GM10847 (cell line): ENCODE results near the gene SERPINB5.

Experiments used
- POLR2A ChIP-seq: IDR thresholded peaks from 2 replicates; pipeline ENCODE4 v1.6.1; 2011; ENCODE audit not compliant: insufficient read length; ENCODE audit errors: extremely low read depth

The SERPINB5 gene

GRCh38 chr18:63476668-63477067 lies at the start of gene SERPINB5:
SERPINB5 (plus strand) TSS chr18:63476958; CDS start chr18:63484429, 7,471 bp downstream.
- TF ChIP-seq POLR2A, result no peak

- TF ChIP-seq POLR2A, result no peak
Observed at GRCh38 chr18:63427558-63427957, 49.2 kb upstream of the SERPINB5 start.

GRCh38 chr18:63430526-63430925 lies 46.2 kb upstream of the SERPINB5 start:
- TF ChIP-seq POLR2A, result no peak

- no peak for TF ChIP-seq POLR2A
Observed at GRCh38 chr18:63431180-63431579, 45.6 kb upstream of the SERPINB5 start.

- TF ChIP-seq POLR2A, result no peak
Observed at GRCh38 chr18:63433334-63433866, 43.4 kb upstream of the SERPINB5 start.

GRCh38 chr18:63438181-63438580 lies 38.6 kb upstream of the SERPINB5 start:
- TF ChIP-seq POLR2A, result no peak

GRCh38 chr18:63439334-63439733 lies 37.4 kb upstream of the SERPINB5 start:
- no peak for TF ChIP-seq POLR2A

GRCh38 chr18:63440219-63440618 lies 36.5 kb upstream of the SERPINB5 start:
- TF ChIP-seq POLR2A, result no peak

GRCh38 chr18:63440881-63441280 lies 35.9 kb upstream of the SERPINB5 start:
- no peak for TF ChIP-seq POLR2A

- TF ChIP-seq POLR2A, result no peak
Observed at GRCh38 chr18:63443829-63444228, 32.9 kb upstream of the SERPINB5 start.

- TF ChIP-seq POLR2A, result no peak
Observed at GRCh38 chr18:63444580-63444979, 32.2 kb upstream of the SERPINB5 start.

GRCh38 chr18:63445037-63445436 lies 31.7 kb upstream of the SERPINB5 start:
- no peak for TF ChIP-seq POLR2A

- TF ChIP-seq POLR2A, result no peak
Observed at GRCh38 chr18:63446266-63446665, 30.5 kb upstream of the SERPINB5 start.

GRCh38 chr18:63447066-63447465 lies 29.7 kb upstream of the SERPINB5 start:
- no peak for TF ChIP-seq POLR2A

GRCh38 chr18:63449426-63449825 lies 27.3 kb upstream of the SERPINB5 start:
- no peak for TF ChIP-seq POLR2A

GRCh38 chr18:63451799-63452660 lies 24.7 kb upstream of the SERPINB5 start:
- no peak for TF ChIP-seq POLR2A

- no peak for TF ChIP-seq POLR2A
Observed at GRCh38 chr18:63454497-63454896, 22.3 kb upstream of the SERPINB5 start.

GRCh38 chr18:63457977-63458376 lies 18.8 kb upstream of the SERPINB5 start:
- no peak for TF ChIP-seq POLR2A
